H9 (cell line): ENCODE results near the gene UGT3A1. TPM values are rescaled to one million over a fixed set of nuclear protein-coding genes. Genes with fewer than 3 reads are reported as not detected.

Experiments
- DNase-seq: peaks from one replicate; pipeline ENCODE4 v3.0.0-alpha.2; 2017
- H2AFZ ChIP-seq: one replicate; pipeline ENCODE4 v1.6.1; 2013; ENCODE audit warnings: mild to moderate bottlenecking, low read length, control low read depth, moderate library complexity
- H2AK5ac ChIP-seq: 2 replicates; pipeline ENCODE4 v1.6.1; 2013; ENCODE audit warnings: low read length, control low read depth, mixed read lengths; ENCODE audit not compliant: insufficient read length
- H2BK120ac ChIP-seq: one replicate; pipeline ENCODE4 v1.6.1; 2013; ENCODE audit warnings: low read depth, mild to moderate bottlenecking, low read length, control low read depth, inconsistent platforms; ENCODE audit not compliant: poor library complexity, severe bottlenecking
- H2BK12ac ChIP-seq: 2 replicates; pipeline ENCODE4 v1.6.1; 2013; ENCODE audit warnings: low read length, control low read depth, mixed read lengths, low read depth; ENCODE audit not compliant: insufficient read length
- H2BK15ac ChIP-seq: 2 replicates; pipeline ENCODE4 v1.6.1; 2013; ENCODE audit warnings: low read depth, low read length, control low read depth
- H2BK20ac ChIP-seq: one replicate; pipeline ENCODE4 v1.6.1; 2013; ENCODE audit warnings: low read depth, mild to moderate bottlenecking, low read length, control low read depth, inconsistent platforms; ENCODE audit not compliant: poor library complexity, severe bottlenecking
- H2BK5ac ChIP-seq: 2 replicates; pipeline ENCODE4 v1.6.1; 2013; ENCODE audit warnings: low read length, control low read depth, mixed read lengths; ENCODE audit not compliant: insufficient read length
- H3K14ac ChIP-seq: 2 replicates; pipeline ENCODE4 v1.6.1; 2013; ENCODE audit warnings: low read length, control low read depth; ENCODE audit not compliant: insufficient read depth
- H3K18ac ChIP-seq: 2 replicates; pipeline ENCODE4 v1.6.1; 2013; ENCODE audit warnings: low read depth, mild to moderate bottlenecking, mixed read lengths, low read length, control low read depth; ENCODE audit not compliant: insufficient read length
- H3K23ac ChIP-seq: 2 replicates; pipeline ENCODE4 v1.6.1; 2013; ENCODE audit warnings: low read length, control low read depth, mixed read lengths, low read depth; ENCODE audit not compliant: insufficient read length
- H3K23me2 ChIP-seq: 2 replicates; pipeline ENCODE4 v1.6.1; 2013; ENCODE audit warnings: low read depth, mild to moderate bottlenecking, mixed read lengths, low read length, control low read depth; ENCODE audit not compliant: insufficient read length, poor library complexity, severe bottlenecking
- H3K27ac ChIP-seq: 2 replicates; pipeline ENCODE4 v1.5.1; 2013; ENCODE audit warnings: low read length, control low read depth, mixed read lengths, low read depth; ENCODE audit not compliant: insufficient read length
- H3K27me3 ChIP-seq: 2 replicates; pipeline ENCODE4 v1.6.1; 2013; ENCODE audit warnings: low read length, control low read depth, inconsistent platforms; ENCODE audit not compliant: insufficient read depth
- H3K4ac ChIP-seq: 2 replicates; pipeline ENCODE4 v1.6.1; 2013; ENCODE audit warnings: low read depth, mild to moderate bottlenecking, control low read depth, inconsistent platforms, low read length, moderate library complexity
- H3K4me1 ChIP-seq: 2 replicates; pipeline ENCODE4 v1.6.1; 2013; ENCODE audit warnings: low read length, control low read depth, inconsistent platforms; ENCODE audit not compliant: insufficient read depth
- H3K4me2 ChIP-seq: 2 replicates; pipeline ENCODE4 v1.6.1; 2013; ENCODE audit warnings: low read length, control low read depth, mixed read lengths; ENCODE audit not compliant: insufficient read length, insufficient read depth
- H3K56ac ChIP-seq: 2 replicates; pipeline ENCODE4 v1.6.1; 2013; ENCODE audit warnings: low read depth, mild to moderate bottlenecking, mixed read lengths, low read length, control low read depth; ENCODE audit not compliant: insufficient read length
- H3K79me1 ChIP-seq: 2 replicates; pipeline ENCODE4 v1.6.1; 2013; ENCODE audit warnings: low read depth, mild to moderate bottlenecking, moderate library complexity, low read length, control low read depth, inconsistent platforms; ENCODE audit not compliant: insufficient read depth, poor library complexity, severe bottlenecking
- H3K79me2 ChIP-seq: 2 replicates; pipeline ENCODE4 v1.6.1; 2013; ENCODE audit warnings: low read length, control low read depth, inconsistent platforms; ENCODE audit not compliant: insufficient read depth
- H3K9ac ChIP-seq: 2 replicates; pipeline ENCODE4 v1.6.1; 2013; ENCODE audit warnings: low read length, control low read depth, mixed read lengths; ENCODE audit not compliant: insufficient read length; ENCODE audit errors: extremely low read depth
- H3K9me3 ChIP-seq: one replicate; pipeline ENCODE4 v1.6.1; 2013; ENCODE audit warnings: low read depth, low read length, inconsistent platforms; ENCODE audit not compliant: control insufficient read depth
- H3T11ph ChIP-seq: one replicate; pipeline ENCODE4 v1.6.1; 2013; ENCODE audit warnings: mild to moderate bottlenecking, low read length, control low read depth, inconsistent platforms
- H4K20me1 ChIP-seq: one replicate; pipeline ENCODE4 v1.6.1; 2013; ENCODE audit not compliant: control insufficient read depth, insufficient read length, insufficient read depth
- H4K5ac ChIP-seq: 2 replicates; pipeline ENCODE4 v1.6.1; 2013; ENCODE audit warnings: low read depth, mild to moderate bottlenecking, mixed read lengths, low read length, control low read depth; ENCODE audit not compliant: insufficient read length
- H4K8ac ChIP-seq: replicated peaks from 2 replicates; pipeline ENCODE4 v1.6.1; 2013; ENCODE audit warnings: low read length, control low read depth, mixed read lengths, low read depth; ENCODE audit not compliant: insufficient read length
- H4K91ac ChIP-seq: 2 replicates; pipeline ENCODE4 v1.6.1; 2013; ENCODE audit warnings: low read depth, mild to moderate bottlenecking, moderate library complexity, mixed read lengths, low read length, control low read depth; ENCODE audit not compliant: insufficient read length
- H3K27ac Mint-ChIP-seq, 3 experiments: 2 replicates in 2 of 3; 3 replicates in 1 of 3; pipeline ENCODE4 v1.8.0; 2020 to 2021; ENCODE audit warnings: mixed read lengths in 3 of 3, mild to moderate bottlenecking in 1 of 3, moderate library complexity in 1 of 3
- H3K27me3 Mint-ChIP-seq: 2 replicates; pipeline ENCODE4 v1.8.0; 2021; ENCODE audit warnings: low read depth, mild to moderate bottlenecking, moderate library complexity, mixed read lengths
- H3K36me3 Mint-ChIP-seq, 3 experiments: 2 replicates in 2 of 3; 3 replicates in 1 of 3; pipeline ENCODE4 v1.8.0; 2020 to 2021; ENCODE audit warnings: low read depth in 3 of 3, mixed read lengths in 3 of 3; ENCODE audit not compliant: insufficient read depth in 1 of 3
- H3K4me1 Mint-ChIP-seq, 2 experiments: 2 replicates each; pipeline ENCODE4 v1.8.0; 2020; ENCODE audit warnings: mixed read lengths in 2 of 2
- H3K4me3 Mint-ChIP-seq, 2 experiments: 2 replicates in 1 of 2; 3 replicates in 1 of 2; pipeline ENCODE4 v1.8.0; 2020 to 2021; ENCODE audit warnings: mild to moderate bottlenecking in 2 of 2, mixed read lengths in 2 of 2, moderate library complexity in 1 of 2
- H3K9me3 Mint-ChIP-seq, 2 experiments: 2 replicates in 1 of 2; 3 replicates in 1 of 2; pipeline ENCODE4 v1.8.0; 2020; ENCODE audit warnings: mild to moderate bottlenecking in 2 of 2, mixed read lengths in 2 of 2, moderate library complexity in 1 of 2
- WGBS: extraction: QIAGEN DNeasy Blood & Tissue Kit; methylation state at CpG from one replicate; pipeline ENCODE4 v1.1.7; 2013; ENCODE audit warnings: missing lambda C conversion rate, low lambda C conversion rate, mixed read lengths; ENCODE audit not compliant: insufficient read length; ENCODE audit errors: extremely low coverage; 5-methylcytosine and 5-hydroxymethylcytosine counted together
- total RNA-seq: library from RNA; stranded (reverse); gene quantifications from 2 replicates; pipeline ENCODE4 v1.2.1, GENCODE V29; 2021
- TF ChIP-seq, protein P1 (sequence below): fragments of 200-600 bp; sonication (generic); conservative IDR thresholded peaks from 3 replicates; pipeline ENCODE4 v1.8.0; 2021; ENCODE audit warnings: antibody characterized with exemption, mild to moderate bottlenecking

Gene UGT3A1
- total RNA-seq, 1 experiment from 2014 or later: 1.8 TPM

- no peak for DNase-seq
- Mint-ChIP-seq H3K36me3 (no peaks in the 10 kb centered on the region), H3K4me3 (no peak overlapping the region), H3K27me3 (peaks cover 13% of the 10 kb centered on the region), H3K4me1 (peaks cover 6 to 7% of the 10 kb centered on the region in 2 experiments), H3K27ac (no peak overlapping the region), H3K9me3 (no peaks in the 10 kb centered on the region)
- no peak overlapping the region for H3K9ac ChIP-seq
- H3T11ph ChIP-seq: no peak overlapping the region
- no peaks in the 10 kb centered on the region for H3K4me1 ChIP-seq
- H4K20me1 ChIP-seq: no peaks in the 10 kb centered on the region
- H3K79me2 ChIP-seq: no peaks in the 10 kb centered on the region
- H3K56ac ChIP-seq: no peak overlapping the region
- no peaks in the 10 kb centered on the region for H3K9me3 ChIP-seq
- no peak overlapping the region for H2BK20ac ChIP-seq
- no peak overlapping the region for H4K91ac ChIP-seq
- no peak overlapping the region for H3K14ac ChIP-seq
- no peak overlapping the region for H2BK5ac ChIP-seq
- no peaks in the 10 kb centered on the region for H3K79me1 ChIP-seq
- H3K23me2 ChIP-seq: no peaks in the 10 kb centered on the region
- no peak overlapping the region for H2BK120ac ChIP-seq
- no peak overlapping the region for H3K27ac ChIP-seq
- no peak overlapping the region for H2AFZ ChIP-seq
- no peaks in the 10 kb centered on the region for H3K27me3 ChIP-seq
- H3K18ac ChIP-seq: no peak overlapping the region
- H4K5ac ChIP-seq: no peak overlapping the region
- H2BK15ac ChIP-seq: no peak overlapping the region
- no peak overlapping the region for H4K8ac ChIP-seq
- H3K23ac ChIP-seq: no peak overlapping the region
- H3K4me2 ChIP-seq: no peak overlapping the region
- WGBS: no CpG with 5 or more reads among the region's 4 CpGs
- H2BK12ac ChIP-seq: no peak overlapping the region
- H3K4ac ChIP-seq: no peak overlapping the region
- TF ChIP-seq, protein P1, sequence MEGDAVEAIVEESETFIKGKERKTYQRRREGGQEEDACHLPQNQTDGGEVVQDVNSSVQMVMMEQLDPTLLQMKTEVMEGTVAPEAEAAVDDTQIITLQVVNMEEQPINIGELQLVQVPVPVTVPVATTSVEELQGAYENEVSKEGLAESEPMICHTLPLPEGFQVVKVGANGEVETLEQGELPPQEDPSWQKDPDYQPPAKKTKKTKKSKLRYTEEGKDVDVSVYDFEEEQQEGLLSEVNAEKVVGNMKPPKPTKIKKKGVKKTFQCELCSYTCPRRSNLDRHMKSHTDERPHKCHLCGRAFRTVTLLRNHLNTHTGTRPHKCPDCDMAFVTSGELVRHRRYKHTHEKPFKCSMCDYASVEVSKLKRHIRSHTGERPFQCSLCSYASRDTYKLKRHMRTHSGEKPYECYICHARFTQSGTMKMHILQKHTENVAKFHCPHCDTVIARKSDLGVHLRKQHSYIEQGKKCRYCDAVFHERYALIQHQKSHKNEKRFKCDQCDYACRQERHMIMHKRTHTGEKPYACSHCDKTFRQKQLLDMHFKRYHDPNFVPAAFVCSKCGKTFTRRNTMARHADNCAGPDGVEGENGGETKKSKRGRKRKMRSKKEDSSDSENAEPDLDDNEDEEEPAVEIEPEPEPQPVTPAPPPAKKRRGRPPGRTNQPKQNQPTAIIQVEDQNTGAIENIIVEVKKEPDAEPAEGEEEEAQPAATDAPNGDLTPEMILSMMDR: no peak
- H2AK5ac ChIP-seq: no peak overlapping the region
Measured at GRCh38 chr5:35996076-35996475, 4.9 kb upstream of the UGT3A1 start.
